ENCODE data around the gene CEP250.
"Not testable (repeated sequence)": the region's sequence is repeated elsewhere in the genome, so short reads cannot be mapped to it uniquely, and the experiment has no call there.

CEP250 gene

DNA sequence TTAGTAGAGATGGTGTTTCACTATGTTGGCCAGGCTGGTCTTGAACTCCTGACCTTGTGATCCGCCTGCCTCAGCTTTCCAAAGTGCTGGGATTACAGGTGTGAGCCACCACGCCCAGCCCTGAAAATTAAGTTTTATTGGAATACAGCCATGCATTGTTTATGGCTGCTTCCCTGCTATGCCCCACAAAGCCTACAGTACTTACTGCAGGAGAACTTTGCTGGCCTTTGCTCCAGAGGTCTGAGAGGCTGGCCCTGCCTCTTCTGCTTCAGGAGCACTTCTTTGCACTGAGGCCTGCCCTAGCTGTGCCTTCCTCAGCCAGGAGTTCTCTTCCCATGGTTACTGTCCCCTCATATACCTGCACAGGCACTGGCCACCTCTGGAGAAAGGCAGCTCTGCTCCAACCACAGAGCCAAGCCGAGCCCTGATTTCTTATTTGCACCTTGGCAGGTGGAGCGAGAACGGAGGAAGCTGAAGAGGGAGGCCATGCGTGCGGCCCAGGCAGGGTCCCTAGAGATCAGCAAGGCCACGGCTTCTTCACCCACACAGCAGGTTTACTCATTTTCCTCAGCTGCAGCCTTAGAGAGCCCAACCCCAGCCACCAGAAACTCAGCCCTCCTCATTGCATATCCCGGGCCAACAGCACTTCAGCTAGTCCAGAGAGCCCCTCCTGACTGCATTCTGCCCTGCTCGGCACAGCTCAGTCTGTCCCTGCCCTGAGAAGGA, 53.3 kb downstream of the CEP250 start:
- peaks cover 39 to 55% of the 10 kb centered on the region in 2 donors for H3K36me3 ChIP-seq (ENCODE audit: control insufficient read depth in 2 of 2, insufficient read depth in 2 of 2, low read length in 2 of 2)
- no peak overlapping the region for H3K4me3 ChIP-seq (ENCODE audit: low read length in 2 of 2)
- H3K27me3 ChIP-seq (ENCODE audit: control insufficient read depth in 1 of 2, insufficient read depth in 2 of 2, low read length in 2 of 2), result no peaks in the 10 kb centered on the region
- peaks cover 11% of the 10 kb centered on the region for H3K4me1 ChIP-seq (ENCODE audit: control insufficient read depth, insufficient read depth, low read length)
- H3K27ac ChIP-seq (ENCODE audit: low read length), result no peak overlapping the region
- no peak overlapping the region for H3K9ac ChIP-seq (ENCODE audit: low read length in 2 of 2)
- no peaks in the 10 kb centered on the region for H3K9me3 ChIP-seq (ENCODE audit: control insufficient read depth in 2 of 2, low read length in 2 of 2)

GRCh38 chr20:35510951-35511735, 55.7 kb downstream of the CEP250 start:
- no peaks in the 10 kb centered on the region for H3K27me3 ChIP-seq (ENCODE audit: control insufficient read depth in 1 of 2, insufficient read depth in 2 of 2, low read length in 2 of 2)
- no peak overlapping the region for H3K27ac ChIP-seq (ENCODE audit: low read length)
- no peak overlapping the region for H3K4me3 ChIP-seq (ENCODE audit: low read length in 2 of 2)
- H3K4me1 ChIP-seq (ENCODE audit: control insufficient read depth, insufficient read depth, low read length), result no peaks in the 10 kb centered on the region
- no peaks in the 10 kb centered on the region for H3K9me3 ChIP-seq (ENCODE audit: control insufficient read depth in 2 of 2, low read length in 2 of 2)
- H3K36me3 ChIP-seq (ENCODE audit: control insufficient read depth in 2 of 2, insufficient read depth in 2 of 2, low read length in 2 of 2), result peaks cover 44 to 48% of the 10 kb centered on the region in 2 donors
- no peak overlapping the region for H3K9ac ChIP-seq (ENCODE audit: low read length in 2 of 2)

DNA sequence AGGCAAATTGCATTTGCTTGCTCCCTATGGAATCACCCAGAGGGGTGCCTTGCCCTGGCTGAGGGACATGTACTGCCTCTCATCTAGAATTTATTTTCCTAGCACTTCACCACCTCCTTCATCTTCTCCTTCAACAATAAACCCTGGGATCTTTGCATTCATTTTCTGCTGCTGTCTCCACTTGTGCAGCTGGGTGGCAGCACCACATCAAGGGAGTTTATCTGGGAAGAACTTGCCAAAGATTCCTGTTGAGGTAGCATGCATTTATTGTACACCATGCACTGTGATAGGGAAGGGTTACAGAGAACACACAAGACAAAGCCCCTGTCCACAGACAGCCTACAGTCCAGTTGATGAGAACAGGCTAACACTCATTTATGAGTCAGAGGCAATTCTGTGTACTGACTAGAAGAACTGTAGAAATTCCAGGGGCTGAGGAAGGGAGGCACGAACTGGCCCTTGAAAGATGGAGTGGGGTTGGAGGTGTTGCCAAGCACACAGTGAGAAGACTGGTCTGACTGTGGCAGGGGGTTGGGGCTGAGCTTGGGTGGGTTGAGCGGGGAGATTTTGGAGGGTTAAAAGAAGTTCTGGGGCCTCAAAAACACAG, 56.5 kb downstream of the CEP250 start:
- H3K27ac ChIP-seq (ENCODE audit: low read length), result no peak overlapping the region
- no peak overlapping the region for H3K4me3 ChIP-seq (ENCODE audit: low read length in 2 of 2)
- no peak overlapping the region for H3K9ac ChIP-seq (ENCODE audit: low read length in 2 of 2)
- H3K27me3 ChIP-seq (ENCODE audit: control insufficient read depth in 1 of 2, insufficient read depth in 2 of 2, low read length in 2 of 2), result no peaks in the 10 kb centered on the region
- no peaks in the 10 kb centered on the region for H3K4me1 ChIP-seq (ENCODE audit: control insufficient read depth, insufficient read depth, low read length)
- H3K9me3 ChIP-seq (ENCODE audit: control insufficient read depth in 2 of 2, low read length in 2 of 2), result no peaks in the 10 kb centered on the region
- H3K36me3 ChIP-seq (ENCODE audit: control insufficient read depth in 2 of 2, insufficient read depth in 2 of 2, low read length in 2 of 2), result peaks cover 38 to 45% of the 10 kb centered on the region in 2 donors

- Histone ChIP-seq H3K9me3 (ENCODE audit: control insufficient read depth in 2 of 2, low read length in 2 of 2) (no peaks in the 10 kb centered on the region), H3K36me3 (ENCODE audit: control insufficient read depth in 2 of 2, insufficient read depth in 2 of 2, low read length in 2 of 2) (peaks cover 21 to 28% of the 10 kb centered on the region in 2 donors), H3K4me3 (ENCODE audit: low read length in 2 of 2) (no peak overlapping the region), H3K27ac (ENCODE audit: low read length) (no peak overlapping the region), H3K9ac (ENCODE audit: low read length in 2 of 2) (no peak overlapping the region), H3K4me1 (ENCODE audit: control insufficient read depth, insufficient read depth, low read length) (no peaks in the 10 kb centered on the region), H3K27me3 (ENCODE audit: control insufficient read depth in 1 of 2, insufficient read depth in 2 of 2, low read length in 2 of 2) (no peaks in the 10 kb centered on the region)
These were observed 59.1 kb downstream of the CEP250 start for GRCh38 chr20:35514371-35514932.

GRCh38 chr20:35515341-35515740, 59.9 kb downstream of the CEP250 start:
- Histone ChIP-seq H3K4me3 (ENCODE audit: low read length in 2 of 2) (no peak overlapping the region), H3K4me1 (ENCODE audit: control insufficient read depth, insufficient read depth, low read length) (no peaks in the 10 kb centered on the region), H3K27ac (ENCODE audit: low read length) (no peak overlapping the region), H3K36me3 (ENCODE audit: control insufficient read depth in 2 of 2, insufficient read depth in 2 of 2, low read length in 2 of 2) (peaks cover 12 to 19% of the 10 kb centered on the region in 2 donors), H3K27me3 (ENCODE audit: control insufficient read depth in 1 of 2, insufficient read depth in 2 of 2, low read length in 2 of 2) (no peaks in the 10 kb centered on the region), H3K9ac (ENCODE audit: low read length in 2 of 2) (no peak overlapping the region), H3K9me3 (ENCODE audit: control insufficient read depth in 2 of 2, low read length in 2 of 2) (no peaks in the 10 kb centered on the region)

DNA sequence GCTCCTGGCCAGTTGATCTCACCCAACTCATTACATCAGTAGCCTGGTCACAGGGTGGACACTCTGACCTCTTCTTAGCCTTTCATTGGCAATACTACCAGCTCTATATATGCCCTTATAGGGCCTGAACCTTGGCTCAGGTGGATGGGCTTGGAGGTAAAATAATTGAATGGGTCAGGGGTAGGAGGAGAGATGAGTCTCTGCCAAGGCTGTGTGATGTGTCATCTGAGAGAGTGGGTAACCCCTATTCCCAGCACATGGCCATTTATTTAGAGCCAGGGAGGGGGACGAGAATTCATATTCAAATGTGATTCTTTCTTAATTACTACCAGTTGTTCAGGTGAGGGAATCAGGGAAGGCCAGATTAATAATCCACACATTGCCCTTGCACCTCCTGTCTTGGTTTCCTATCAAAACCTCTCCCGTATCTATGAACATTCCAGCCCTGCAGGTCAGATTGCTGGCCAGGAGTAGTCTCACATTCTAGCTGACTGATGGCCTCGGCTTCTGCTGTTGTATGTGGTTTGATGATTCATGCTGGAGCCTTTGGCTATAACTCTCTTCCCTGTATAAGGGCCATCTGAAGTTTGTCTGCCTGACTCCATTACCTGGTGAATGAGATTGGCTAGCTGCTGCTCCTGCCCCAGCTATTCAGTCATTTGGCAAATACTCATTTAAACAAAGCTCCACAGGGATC, 60.7 kb downstream of the CEP250 start:
- Histone ChIP-seq H3K9me3 (ENCODE audit: control insufficient read depth in 2 of 2, low read length in 2 of 2) (no peaks in the 10 kb centered on the region), H3K4me3 (ENCODE audit: low read length in 2 of 2) (no peak overlapping the region), H3K4me1 (ENCODE audit: control insufficient read depth, insufficient read depth, low read length) (no peaks in the 10 kb centered on the region), H3K9ac (ENCODE audit: low read length in 2 of 2) (no peak overlapping the region), H3K36me3 (ENCODE audit: control insufficient read depth in 2 of 2, insufficient read depth in 2 of 2, low read length in 2 of 2) (peaks cover 8 to 14% of the 10 kb centered on the region in 2 donors), H3K27me3 (ENCODE audit: control insufficient read depth in 1 of 2, insufficient read depth in 2 of 2, low read length in 2 of 2) (no peaks in the 10 kb centered on the region), H3K27ac (ENCODE audit: low read length) (no peak overlapping the region)

DNA sequence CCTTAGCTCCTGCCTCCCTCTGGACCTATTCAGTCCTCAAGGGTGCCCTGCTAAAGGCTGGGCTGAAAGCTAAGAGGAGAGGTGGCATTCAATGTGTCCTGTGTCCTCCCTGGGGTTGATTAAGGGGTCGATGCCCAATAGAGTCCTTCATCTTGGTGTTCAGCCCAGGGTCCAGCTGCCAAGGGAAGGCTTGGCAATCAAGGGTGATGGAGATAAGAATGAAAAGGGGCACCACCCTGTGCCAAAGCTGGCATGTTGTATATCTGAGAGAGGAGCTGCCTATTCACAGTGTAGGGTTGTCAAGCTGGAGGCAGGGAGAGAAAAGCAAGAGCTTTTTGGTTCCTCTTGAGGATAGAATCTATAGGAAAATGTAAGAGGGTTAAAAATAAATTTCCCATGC, 61.7 kb downstream of the CEP250 start:
- Histone ChIP-seq H3K4me1 (ENCODE audit: control insufficient read depth, insufficient read depth, low read length) (no peaks in the 10 kb centered on the region), H3K36me3 (ENCODE audit: control insufficient read depth in 2 of 2, insufficient read depth in 2 of 2, low read length in 2 of 2) (peaks cover 5 to 6% of the 10 kb centered on the region in 2 donors), H3K9ac (ENCODE audit: low read length in 2 of 2) (no peak overlapping the region), H3K4me3 (ENCODE audit: low read length in 2 of 2) (no peak overlapping the region), H3K27ac (ENCODE audit: low read length) (no peak overlapping the region), H3K9me3 (ENCODE audit: control insufficient read depth in 2 of 2, low read length in 2 of 2) (no peaks in the 10 kb centered on the region), H3K27me3 (ENCODE audit: control insufficient read depth in 1 of 2, insufficient read depth in 2 of 2, low read length in 2 of 2) (no peaks in the 10 kb centered on the region)

- not testable (repeated sequence) for H3K4me1 ChIP-seq (ENCODE audit: control insufficient read depth, insufficient read depth, low read length); H3K27ac ChIP-seq (ENCODE audit: low read length); H3K9ac ChIP-seq (ENCODE audit: low read length in 2 of 2); H3K36me3 ChIP-seq (ENCODE audit: control insufficient read depth in 2 of 2, insufficient read depth in 2 of 2, low read length in 2 of 2); H3K9me3 ChIP-seq (ENCODE audit: control insufficient read depth in 2 of 2, low read length in 2 of 2); H3K27me3 ChIP-seq (ENCODE audit: control insufficient read depth in 1 of 2, insufficient read depth in 2 of 2, low read length in 2 of 2); H3K4me3 ChIP-seq (ENCODE audit: low read length in 2 of 2)
These were observed 62.4 kb downstream of the CEP250 start for GRCh38 chr20:35517767-35518166.

DNA sequence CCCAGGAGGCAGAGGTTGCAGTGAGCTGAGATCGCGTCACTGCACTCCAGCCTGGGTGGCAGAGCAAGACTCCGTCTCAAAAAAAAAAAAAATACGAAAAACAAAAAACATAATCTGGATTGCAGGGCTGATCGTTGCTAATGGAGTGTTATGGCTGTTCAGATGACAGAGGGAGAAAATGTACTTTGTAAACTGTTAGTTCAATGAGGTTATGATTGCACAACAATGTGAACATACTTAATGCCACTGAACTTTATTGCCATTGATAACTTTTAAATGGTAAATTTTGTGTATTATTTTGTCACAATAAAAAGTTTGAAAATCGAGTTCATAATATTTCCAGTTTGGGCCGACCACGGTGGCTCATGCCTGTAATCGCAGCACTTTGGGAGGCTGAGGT, 63.6 kb downstream of the CEP250 start:
- H3K36me3 ChIP-seq (ENCODE audit: control insufficient read depth in 2 of 2, insufficient read depth in 2 of 2, low read length in 2 of 2), result peaks cover 3% of the 10 kb centered on the region in 2 donors
- no peaks in the 10 kb centered on the region for H3K4me1 ChIP-seq (ENCODE audit: control insufficient read depth, insufficient read depth, low read length)
- no peaks in the 10 kb centered on the region for H3K27me3 ChIP-seq (ENCODE audit: control insufficient read depth in 1 of 2, insufficient read depth in 2 of 2, low read length in 2 of 2)
- no peaks in the 10 kb centered on the region for H3K9me3 ChIP-seq (ENCODE audit: control insufficient read depth in 2 of 2, low read length in 2 of 2)
- no peak overlapping the region for H3K9ac ChIP-seq (ENCODE audit: low read length in 2 of 2)
- H3K4me3 ChIP-seq (ENCODE audit: low read length in 2 of 2), result no peak overlapping the region
- no peak overlapping the region for H3K27ac ChIP-seq (ENCODE audit: low read length)

GRCh38 chr20:35523298-35523888, 68.0 kb downstream of the CEP250 start:
- H3K36me3 ChIP-seq (ENCODE audit: control insufficient read depth in 2 of 2, insufficient read depth in 2 of 2, low read length in 2 of 2), result no peaks in the 10 kb centered on the region

More at GRCh38 chr20:35523298-35523888, 68.0 kb downstream of the CEP250 start:
- no peaks in the 10 kb centered on the region for H3K27me3 ChIP-seq (ENCODE audit: control insufficient read depth in 1 of 2, insufficient read depth in 2 of 2, low read length in 2 of 2)
- no peaks in the 10 kb centered on the region for H3K4me1 ChIP-seq (ENCODE audit: control insufficient read depth, insufficient read depth, low read length)
- H3K27ac ChIP-seq (ENCODE audit: low read length), result no peak overlapping the region
- no peak overlapping the region for H3K9ac ChIP-seq (ENCODE audit: low read length in 2 of 2)
- H3K9me3 ChIP-seq (ENCODE audit: control insufficient read depth in 2 of 2, low read length in 2 of 2), result no peaks in the 10 kb centered on the region
- no peak overlapping the region for H3K4me3 ChIP-seq (ENCODE audit: low read length in 2 of 2)
